Measurements from ENCODE around the gene CD48.
A peak's percentile ranks its signal among the peaks of the same experiment; 100 is the strongest.
"Not testable (repeated sequence)": the region's sequence is repeated elsewhere in the genome, so short reads cannot be mapped to it uniquely, and the experiment has no call there.

Gene CD48

DNA sequence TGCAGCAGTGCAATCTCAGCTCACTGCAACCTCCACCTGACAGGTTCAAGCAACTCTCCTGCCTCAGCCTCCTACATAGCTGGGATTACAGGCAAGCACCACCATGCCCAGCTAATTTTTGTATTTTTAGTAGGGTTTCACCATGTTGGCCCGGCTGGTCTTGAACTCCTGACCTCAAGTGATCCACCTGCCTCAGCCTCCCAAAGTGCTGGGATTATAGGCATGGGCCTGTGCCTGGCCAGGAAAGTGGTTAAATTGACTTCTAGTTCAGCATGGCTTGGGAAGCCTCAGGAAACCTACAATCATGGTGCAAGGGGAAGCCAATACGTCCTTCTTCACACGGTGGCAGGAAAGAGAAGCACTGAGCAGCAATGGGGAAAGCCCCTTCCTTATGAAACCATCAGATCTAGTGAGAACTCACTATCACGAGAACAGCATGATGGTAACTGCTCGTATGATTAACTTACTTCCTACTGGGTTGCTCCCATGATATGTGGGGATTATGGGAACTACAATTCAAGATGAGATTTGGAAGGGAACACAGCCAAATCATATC, 981 bp upstream of the CD48 start:
- DNase-seq: not testable (repeated sequence)

DNA sequence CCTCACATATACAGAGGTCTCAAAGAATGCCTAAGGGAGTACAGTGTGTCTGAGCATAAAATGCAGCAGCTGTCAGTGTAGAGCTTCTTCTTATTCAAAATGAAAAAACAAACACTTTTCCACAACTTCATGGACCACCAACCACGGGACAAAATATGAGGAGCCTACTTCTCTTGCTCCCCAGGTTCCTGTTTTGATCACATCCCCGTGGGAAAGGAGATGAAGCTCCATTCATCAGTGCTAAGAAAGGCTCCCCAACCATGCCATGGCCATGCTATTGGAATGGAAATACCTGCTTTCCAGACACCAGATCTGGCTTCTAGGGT, 383 bp downstream of the CD48 start:
- DNase-seq: no peak

DNA sequence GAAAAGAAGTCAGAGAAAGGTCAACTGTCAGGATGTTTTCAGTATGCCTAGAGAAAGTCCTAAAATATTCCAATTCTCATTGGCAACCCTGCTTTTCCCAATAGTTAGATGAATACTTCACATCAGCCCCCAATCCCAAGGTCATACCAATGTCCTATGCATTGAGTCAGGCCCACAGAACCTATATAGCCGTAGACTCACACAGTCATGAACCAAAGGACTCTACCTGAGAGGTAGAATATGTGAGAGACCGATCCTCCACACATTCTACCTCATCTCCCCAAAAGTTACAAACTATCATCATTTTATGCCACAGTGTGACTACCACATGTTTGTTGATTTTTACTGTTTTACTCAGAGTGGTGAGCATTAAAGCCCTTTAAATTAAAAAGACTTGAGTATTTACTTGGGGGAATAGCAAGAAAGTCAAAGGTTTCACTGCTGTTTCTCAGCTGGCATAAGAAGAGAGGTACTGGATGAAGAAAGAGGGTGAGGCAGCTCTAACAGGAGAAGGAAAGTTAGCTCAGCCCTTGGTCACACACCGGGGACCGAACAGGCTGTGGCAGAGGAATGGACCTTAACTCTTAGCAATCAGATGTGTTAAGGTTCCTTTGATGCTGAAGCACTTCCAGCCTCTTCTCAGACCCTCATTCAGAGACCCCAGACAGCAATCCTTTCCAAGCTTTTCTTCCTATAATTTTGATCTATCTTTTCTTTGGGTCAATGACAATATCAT, 937 bp downstream of the CD48 start:
- no peak for DNase-seq

DNA sequence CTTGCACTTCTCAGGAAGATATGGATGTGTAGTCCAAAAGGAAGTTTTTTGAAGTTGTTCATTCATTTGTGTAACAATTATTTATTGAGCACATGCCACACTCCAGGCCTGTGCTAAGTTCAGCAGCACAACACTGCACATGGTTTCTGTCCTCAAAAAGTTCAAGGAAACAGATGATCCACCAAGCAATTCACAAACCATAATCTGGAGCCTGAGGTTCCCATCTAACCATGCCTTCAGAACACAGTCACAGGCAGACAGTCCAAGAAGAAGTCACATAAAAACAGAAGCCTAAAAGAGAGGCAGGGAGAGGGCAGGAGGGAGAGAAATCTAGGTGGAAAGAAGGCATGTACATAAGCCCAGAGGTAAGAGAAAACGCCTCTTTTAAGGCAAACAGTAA, 1.9 kb downstream of the CD48 start:
- no peak for DNase-seq

DNA sequence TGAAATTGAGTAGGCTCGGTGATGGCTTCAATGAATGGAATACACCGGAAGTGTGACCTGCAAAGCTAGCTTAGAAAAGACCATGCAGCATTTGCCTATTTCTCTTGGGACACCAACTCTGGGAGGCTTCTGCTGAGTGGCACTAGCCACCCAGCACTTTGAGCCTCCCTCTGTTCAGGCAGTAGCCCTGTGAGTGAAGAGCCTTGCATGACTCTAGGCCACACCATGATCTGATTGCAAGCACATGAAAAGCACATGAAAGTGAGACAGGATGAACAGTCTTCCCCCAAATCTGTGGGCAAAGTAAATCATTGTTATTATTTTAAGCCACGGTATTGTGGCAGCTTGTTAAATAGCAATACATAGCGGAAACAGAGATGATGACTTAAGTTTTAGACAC, 2.8 kb downstream of the CD48 start:
- DNase-seq: no peak

DNA sequence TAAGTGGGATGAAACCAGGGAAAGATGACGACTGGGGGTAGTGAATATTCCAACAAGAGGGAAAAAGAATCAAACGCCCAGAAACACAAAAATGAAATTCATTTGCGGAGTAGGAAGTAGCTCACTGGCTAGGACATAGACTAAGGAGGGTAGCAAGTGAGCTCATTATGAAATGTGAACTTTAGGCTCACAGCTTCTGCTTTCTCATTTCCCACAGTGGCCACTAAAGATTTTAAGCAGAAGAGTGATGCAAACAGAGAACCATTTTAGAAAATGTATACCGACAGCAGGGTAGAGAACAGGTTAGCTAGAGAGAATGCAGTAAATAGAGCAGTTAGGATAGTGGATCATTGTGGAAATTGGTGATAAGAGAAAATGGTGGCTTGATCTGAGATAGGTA, 3.5 kb downstream of the CD48 start:
- DNase-seq: no peak

DNA sequence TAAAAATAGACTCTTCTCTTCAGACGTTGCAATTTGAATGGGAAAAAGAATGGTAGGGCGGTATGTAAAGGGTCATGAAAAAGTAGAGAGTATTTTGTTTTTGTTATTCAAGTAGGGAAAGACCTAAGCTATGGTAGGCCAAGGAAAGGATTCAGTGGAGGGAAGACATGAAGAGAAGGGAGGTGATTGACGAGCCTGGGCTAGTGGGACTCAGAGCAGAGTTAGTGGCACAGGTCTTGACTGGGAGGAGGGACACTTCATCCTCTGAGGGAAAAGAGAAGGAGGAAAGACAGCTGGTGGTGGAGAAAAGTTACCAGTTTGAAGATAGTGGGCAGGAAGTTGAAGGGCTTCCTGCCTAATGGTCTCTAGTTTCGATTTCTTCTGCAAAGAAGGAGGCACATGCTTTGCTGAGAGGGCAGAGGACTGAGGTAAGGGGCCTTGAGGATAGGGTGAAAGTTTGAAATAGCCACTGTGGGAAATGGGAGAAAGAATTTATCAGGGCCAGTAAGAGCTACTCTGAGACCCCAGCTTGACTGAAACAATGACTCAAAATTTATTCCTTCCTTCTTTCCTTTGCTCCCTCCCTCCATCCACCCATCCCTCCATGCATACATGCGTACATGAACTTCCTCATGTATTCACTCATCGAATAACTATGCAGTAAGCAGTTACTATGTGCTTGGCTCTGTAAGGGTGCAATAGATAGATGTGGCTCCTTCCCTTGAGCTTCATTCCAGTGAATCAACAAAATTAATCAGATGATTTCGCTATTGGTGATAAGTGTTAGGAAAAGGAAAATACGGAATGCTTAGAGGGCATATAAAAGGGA, 4.2 kb downstream of the CD48 start:
- no peak for DNase-seq

DNA sequence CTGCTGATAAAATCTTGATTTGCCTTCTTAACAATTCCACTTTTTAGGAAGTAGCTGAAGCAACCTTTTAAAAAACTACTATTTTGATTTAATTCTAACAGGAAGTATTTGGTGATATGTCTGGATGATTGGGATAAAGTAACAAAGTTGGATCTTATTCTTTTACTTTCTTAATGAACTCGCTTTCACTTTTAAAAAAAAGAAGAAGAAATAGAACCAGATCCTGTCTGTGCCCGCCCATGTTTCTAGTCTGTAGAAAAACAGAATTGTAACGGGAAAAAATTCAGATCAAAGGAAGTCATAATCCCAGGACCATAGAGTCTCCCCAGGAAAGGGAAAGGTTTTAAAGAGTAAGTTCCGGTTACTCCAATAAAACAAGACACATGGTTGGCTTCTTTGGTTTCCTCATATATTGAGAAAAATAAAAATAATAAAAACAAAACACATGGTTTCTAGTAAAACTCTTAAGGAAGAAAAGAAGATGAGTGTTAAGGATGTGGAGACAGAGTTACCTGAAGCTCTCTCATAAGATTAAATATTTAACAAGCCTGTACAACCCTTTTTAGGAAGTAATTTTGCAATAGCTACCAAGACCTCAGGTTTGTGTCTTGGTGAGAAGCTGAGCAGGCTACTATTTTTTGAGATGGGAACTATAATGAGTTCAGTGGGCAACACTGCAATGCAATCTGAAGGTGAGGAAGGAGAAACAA, 4.9 kb downstream of the CD48 start:
- no peak for DNase-seq

DNA sequence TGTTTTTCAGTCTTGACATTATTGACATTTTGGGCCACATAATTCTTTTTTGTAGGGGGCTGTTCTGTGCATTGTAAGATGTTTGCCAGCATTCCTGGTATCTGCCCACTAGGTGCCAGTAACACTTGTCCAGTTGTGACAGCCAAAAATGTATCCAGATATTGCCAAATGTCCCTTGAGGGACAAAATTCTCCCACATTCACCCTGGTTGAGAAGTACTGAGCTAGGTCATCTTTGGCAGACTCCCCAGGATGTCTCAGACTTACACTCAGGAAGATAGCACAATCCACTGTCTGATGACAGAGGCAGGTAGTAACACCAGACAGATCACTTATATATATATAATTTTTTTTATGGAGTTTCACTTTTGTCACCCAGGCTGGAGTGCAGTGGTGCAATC, 5.9 kb downstream of the CD48 start:
- no peak for DNase-seq

DNA sequence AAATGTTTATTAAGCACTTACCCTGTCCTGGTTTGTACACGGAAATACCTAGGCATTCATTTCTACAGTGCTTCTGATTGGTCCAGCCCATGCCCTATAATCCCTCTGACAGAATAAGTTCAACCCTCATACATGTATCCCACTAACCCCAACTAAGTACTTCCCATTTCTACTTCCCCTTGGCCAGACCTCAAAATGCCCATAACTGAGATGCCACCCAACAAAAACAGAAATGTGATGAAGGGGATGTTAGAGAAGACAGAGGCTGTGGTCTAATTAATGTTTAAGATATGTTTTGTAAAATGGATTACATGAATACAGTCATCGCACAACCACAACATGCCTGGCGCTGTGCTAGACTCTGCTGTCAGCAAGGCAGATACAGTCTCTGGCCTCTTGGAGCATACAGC, 6.4 kb downstream of the CD48 start:
- DNase-seq: not testable (repeated sequence)

DNA sequence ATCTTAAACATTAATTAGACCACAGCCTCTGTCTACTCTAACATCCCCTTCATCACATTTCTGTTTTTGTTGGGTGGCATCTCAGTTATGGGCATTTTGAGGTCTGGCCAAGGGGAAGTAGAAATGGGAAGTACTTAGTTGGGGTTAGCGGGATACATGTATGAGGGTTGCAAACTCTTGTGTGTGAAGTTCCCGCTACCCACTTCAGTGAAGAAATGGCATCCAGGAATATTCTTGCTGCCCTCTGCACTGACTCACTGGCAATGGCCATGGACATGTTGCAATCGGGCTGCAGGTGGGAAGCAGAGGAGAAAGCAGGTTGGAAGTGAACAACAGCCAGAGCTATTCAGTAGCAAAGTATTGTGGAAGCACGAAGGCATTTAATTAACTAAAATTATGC, 7.4 kb downstream of the CD48 start:
- no peak for DNase-seq

DNA sequence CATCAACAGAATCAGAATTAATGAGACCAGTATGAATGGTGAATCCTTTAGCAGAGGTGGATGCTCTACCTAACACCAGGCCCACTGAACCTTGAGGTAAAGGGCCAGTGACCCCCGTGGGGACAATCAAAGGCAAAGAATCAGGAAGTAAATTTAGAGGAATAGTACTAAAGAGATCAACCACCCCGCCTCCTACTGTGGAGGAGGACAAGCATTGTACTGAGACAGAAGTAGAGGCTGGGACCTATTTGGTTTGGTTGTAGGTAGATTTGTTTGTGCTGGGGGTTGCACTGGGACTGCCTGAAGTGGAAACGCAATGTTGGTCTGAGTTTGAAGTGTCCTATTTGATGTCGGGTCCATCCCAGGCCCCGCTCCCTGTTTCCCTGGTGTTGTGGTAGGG, 9.5 kb downstream of the CD48 start:
- no peak for DNase-seq

DNA sequence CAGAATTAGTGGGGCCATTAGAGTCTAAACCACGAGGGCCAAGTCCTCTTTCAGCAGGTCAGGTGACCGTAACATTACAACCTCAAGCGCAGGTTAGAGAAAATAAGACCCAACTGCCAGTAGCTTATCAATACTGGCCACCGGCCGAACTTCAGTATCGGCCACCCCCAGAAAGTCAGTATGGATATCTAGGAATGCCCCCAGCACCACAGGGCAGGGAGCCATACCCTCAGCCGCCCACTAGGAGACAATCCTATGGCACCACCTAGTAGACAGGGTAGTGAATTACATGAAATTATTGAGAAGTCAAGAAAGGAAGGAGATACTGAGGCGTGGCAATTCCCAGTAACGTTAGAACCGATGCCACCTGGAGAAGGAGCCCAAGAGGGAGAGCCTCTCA, 19.2 kb downstream of the CD48 start:
- not testable (repeated sequence) for DNase-seq

DNA sequence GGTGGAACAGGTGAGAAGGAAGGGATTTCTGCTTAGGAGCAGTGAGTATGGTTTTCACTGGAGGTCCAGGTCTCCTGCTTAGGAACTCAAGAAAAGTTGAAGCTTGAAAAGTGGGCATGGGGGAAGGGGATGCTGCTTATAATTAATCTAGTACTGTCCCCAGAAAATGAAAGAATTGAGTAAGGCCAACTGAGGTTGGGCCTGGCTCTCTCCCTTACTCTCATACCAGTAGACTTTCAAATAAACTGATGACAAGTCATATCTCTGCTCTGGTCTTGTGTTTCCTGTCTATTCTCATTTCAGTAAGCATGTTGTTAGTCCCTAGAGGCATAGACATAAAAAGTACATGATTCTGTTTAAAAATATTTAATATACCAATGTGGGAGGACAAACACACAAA, 26.4 kb downstream of the CD48 start:
- DNase-seq: no peak

DNA sequence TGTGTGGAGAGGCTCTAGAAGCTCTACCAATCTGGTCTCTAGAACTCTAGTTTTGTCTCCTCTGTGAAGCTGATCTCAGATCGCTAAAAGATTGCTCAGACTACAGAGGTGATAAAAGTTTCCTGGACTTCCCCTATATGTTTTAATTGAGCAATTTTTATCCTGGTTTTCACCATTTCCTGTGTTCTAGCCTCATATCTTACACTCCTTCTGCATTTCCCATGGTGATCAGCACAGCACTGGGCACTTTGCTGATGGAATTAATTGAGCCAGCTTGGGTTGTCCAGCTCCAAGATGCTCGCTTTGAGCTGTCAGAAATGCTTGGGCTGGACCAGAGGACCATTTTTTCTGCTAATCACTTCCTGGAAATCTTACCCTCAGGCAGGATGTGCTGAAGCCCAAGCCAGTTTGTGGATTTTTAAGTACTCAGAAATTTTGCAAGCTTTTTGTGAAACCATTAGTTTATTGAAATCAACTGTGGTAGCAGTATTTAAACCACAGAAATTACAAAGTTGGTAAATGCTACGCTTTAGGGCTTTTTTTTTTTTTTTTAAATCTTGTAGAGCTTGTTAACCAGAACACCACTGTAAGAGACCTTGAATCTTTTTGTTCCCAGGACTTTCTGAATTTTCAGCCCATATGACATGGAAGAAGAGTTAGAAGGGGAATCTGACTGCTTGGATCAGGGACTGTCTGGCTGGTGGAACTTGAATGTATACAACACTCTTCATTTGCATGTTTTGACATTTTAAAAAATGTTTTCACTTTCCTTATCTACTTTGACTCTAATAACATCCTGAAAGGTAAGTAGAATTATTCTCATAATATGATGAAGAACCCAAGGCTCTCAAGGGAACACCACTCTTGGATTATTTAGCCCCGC, 28.4 kb downstream of the CD48 start:
- no peak for DNase-seq

DNA sequence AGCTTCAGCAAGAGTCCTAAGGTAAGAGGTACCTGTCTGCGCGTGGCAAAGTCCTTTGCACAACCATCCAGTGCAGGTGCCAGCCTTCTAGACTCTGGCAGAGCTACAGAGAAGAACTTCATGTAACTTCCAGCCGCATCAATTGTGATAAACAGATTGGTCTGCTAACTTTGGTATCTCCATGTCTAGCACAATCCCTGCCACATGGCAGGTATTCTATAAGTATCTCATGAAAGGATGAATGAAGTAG, 29.8 kb downstream of the CD48 start:
- no peak for DNase-seq

DNA sequence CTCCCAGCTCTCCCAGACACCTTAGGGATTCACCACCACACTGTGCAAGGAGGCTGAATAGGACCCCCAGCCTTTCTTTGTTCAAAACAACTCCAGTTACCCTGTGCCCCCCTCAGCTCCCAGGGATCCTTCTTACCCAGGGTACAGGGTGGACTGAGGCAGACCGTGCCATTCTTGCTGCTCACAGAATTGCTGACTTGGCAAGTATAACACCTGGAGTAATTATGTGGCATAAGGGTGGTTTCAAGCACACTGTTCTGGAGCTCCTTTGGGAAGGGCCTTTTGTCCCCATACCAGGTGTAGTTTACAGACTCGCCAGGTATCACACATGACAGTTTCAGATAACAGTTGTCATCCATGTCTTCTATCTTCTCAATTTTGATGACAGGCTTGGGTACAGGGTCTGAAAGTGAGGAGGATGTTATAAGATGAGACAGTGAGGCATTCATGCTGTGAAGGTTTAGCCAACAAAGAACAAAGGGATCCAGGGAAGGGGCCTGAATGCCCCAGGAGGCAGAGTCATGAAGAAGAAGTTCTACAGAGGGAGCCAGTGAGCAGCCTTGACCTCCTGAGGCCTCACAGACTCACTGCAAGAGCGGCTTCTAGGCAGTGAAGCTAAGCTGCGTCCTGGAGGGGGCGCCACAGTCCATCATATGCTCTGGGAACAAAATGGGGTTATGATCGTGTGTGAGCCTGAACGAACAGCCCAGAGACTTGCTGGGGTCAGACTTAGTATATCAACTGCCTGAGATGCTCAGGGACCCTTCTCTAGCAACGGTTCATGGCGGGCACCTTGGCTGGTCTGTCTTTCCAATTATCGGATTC, 30.3 kb downstream of the CD48 start:
- peak; percentile 50 for DNase-seq

DNA sequence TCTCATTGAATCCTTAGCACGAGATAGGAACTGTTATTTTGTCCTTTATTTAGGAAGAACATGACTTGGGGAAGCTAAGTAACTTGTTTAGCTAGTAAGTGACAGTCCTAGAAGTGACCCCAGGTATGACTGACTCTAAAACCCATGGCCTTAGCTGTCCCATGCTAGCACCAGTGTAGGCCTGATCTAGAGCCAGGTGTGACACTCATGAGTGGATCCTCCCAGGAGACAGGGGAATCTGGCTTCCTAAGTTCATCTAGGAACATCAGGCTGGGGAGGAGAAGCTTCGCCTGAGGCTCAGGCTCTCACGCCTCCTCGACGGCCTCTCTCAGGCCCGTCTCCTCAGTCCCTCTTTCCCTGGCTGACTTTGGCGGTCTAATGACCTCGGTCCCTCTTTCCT, 31.2 kb downstream of the CD48 start:
- no peak for DNase-seq

DNA sequence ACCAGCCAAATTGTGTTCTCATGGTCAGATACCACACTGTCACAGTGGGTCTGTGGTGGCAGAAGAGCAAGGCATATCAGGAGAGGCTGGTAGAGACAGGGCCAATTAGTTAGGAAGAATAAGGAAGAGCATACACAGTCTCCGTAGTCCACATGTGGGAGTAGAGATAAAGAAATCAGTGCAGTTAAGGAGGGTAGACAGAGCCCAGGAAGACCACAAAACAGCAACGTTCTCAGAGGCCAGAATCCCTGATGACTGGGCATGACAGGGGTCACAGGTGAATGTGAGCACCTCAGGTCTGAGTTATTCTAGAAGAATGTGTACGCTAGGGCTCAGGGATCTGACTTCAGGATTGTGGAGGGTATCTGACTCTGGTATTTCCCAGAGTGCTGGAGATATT, 31.7 kb downstream of the CD48 start:
- no peak for DNase-seq

DNA sequence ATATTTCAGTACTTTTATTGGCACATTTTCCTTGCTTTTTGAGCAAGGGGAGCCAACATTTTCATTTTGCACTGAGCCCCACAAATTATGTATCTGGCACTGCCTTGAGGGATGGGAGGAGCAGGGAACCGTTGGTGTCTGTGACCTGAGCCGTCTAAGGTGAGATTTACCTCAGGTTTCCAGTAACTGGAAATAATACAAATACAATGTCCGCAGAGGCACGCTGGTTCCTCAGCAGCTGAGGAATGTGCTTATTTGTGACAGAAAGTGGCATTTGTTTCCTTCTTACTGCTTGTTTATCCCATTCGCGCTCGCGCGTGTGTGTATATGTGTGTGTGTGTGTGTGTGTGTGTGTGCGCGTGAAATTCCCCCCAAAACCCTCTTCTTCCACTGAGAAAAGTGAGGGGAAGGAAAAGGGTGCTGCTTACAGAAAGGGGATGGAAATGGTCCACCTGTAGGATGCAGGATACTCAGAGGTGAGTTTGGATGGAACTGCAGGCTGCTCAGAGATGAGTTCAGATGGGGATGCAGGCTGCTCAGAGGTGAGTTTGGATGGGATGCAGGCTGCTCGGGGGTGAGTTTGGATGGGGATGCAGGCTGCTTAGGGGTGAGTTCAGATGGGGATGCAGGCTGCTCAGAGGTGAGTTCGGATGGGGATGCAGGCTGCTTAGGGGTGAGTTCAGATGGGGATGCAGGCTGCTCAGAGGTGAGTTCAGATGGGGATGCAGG, 34.6 kb downstream of the CD48 start:
- DNase-seq: no peak

DNA sequence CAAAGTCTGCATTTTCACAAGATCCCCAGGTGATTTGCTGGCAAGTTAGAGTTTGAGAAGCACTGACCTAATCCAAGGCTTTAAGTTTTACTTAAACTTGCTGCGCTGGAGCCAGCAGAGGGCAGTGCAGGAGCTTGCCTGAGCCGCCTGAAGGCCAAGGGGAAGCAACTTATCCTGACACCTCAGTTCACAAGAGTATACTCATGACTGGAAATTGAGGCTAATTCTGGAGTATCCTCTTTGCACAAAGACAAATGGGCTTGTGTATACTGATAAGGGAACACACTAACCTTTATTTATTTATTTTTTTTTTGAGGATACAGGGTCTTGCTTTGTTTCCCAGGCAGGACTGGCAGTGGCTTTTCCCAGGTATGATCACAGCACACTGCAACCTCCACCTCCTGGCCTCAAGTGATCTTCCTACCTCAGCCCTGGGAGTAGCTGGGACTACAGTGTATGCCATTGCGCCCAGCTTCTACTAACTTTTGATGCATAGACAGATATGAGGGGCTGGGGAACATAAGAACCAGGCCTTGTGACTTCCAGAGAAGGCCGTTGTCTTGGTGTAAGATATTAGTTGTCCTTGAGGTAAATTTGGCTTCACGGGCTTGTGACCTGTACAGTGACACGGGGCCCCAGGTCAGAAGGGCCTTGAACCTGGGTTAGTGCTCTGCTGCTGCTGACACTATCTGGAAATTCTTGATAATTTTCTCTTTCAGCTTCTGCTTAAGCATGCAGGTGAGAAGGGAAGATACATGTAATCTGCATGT, 35.8 kb downstream of the CD48 start:
- peak; percentile 32 for DNase-seq

Measured in kidney glomerular epithelial cell (primary cell).